ENCODE data around the gene SPTLC3. TPM values are rescaled to one million over a fixed set of nuclear protein-coding genes. Genes with fewer than 3 reads are reported as not detected.

The SPTLC3 gene
- total RNA-seq, result 10 to 100 TPM; 15.9 to 21.9 (median 18.7) TPM

GRCh38 chr20:13008761-13009681 lies at the start of gene SPTLC3:
TSS of gene SPTLC3 (plus strand) at chr20:13008972. CDS start at chr20:13009268, 296 bp downstream.
- no peaks in the 10 kb centered on the region for H3K36me3 ChIP-seq
- peaks cover 0 to 15% (median 2%) of the 10 kb centered on the region in 4 donors for H3K4me1 ChIP-seq
- H3K4me3 ChIP-seq, result peak within 1 kb of the TSS; percentile 20 to 53 (median 37)
- peak in 2 of 3 donors; percentile 57 to 76 for DNase-seq
- no peaks in the 10 kb centered on the region for H3K27me3 ChIP-seq
- peak within 1 kb of the TSS; percentile 17 to 62 (median 58) for H3K27ac ChIP-seq
- no peaks in the 10 kb centered on the region for H3K9me3 ChIP-seq
- TF ChIP-seq CTCF (IDR thresholded peaks at IDR 0.05), result peak in 1 of 6 experiments; percentile 13
- TF ChIP-seq POLR2A (IDR thresholded peaks at IDR 0.05), result peak; percentile 21 to 54

GRCh38 chr20:12961725-12962124 lies 47.0 kb upstream of the SPTLC3 start:
- Histone ChIP-seq H3K4me1 (no peaks in the 10 kb centered on the region), H3K9me3 (no peaks in the 10 kb centered on the region), H3K36me3 (no peaks in the 10 kb centered on the region), H3K4me3 (no peak overlapping the region), H3K27ac (no peak overlapping the region), H3K27me3 (no peaks in the 10 kb centered on the region)
- no peak for DNase-seq
- TF ChIP-seq CTCF (IDR thresholded peaks at IDR 0.05) (no peak), POLR2A (IDR thresholded peaks at IDR 0.05) (no peak)

GRCh38 chr20:12962895-12963294 lies 45.9 kb upstream of the SPTLC3 start:
- H3K9me3 ChIP-seq, result no peaks in the 10 kb centered on the region
- DNase-seq, result no peak
- TF ChIP-seq POLR2A (IDR thresholded peaks at IDR 0.05) (no peak), CTCF (IDR thresholded peaks at IDR 0.05) (no peak)

GRCh38 chr20:12963416-12963815 lies 45.4 kb upstream of the SPTLC3 start:
- Histone ChIP-seq H3K27me3 (no peaks in the 10 kb centered on the region), H3K9me3 (no peaks in the 10 kb centered on the region), H3K4me1 (no peaks in the 10 kb centered on the region), H3K4me3 (no peak overlapping the region), H3K36me3 (no peaks in the 10 kb centered on the region), H3K27ac (no peak overlapping the region)
- DNase-seq, result no peak
- TF ChIP-seq CTCF (IDR thresholded peaks at IDR 0.05) (no peak), POLR2A (IDR thresholded peaks at IDR 0.05) (no peak)

More at GRCh38 chr20:12962895-12963294, 45.9 kb upstream of the SPTLC3 start:
- H3K36me3 ChIP-seq, result no peaks in the 10 kb centered on the region
- H3K27me3 ChIP-seq, result no peaks in the 10 kb centered on the region
- no peak overlapping the region for H3K4me3 ChIP-seq
- no peak overlapping the region for H3K27ac ChIP-seq
- H3K4me1 ChIP-seq, result no peaks in the 10 kb centered on the region

GRCh38 chr20:12965212-12965869 lies 43.4 kb upstream of the SPTLC3 start:
- Histone ChIP-seq H3K27me3 (no peaks in the 10 kb centered on the region), H3K4me3 (no peak overlapping the region), H3K27ac (no peak overlapping the region), H3K4me1 (no peaks in the 10 kb centered on the region), H3K9me3 (no peaks in the 10 kb centered on the region), H3K36me3 (no peaks in the 10 kb centered on the region)
- DNase-seq, result no peak
- TF ChIP-seq POLR2A (IDR thresholded peaks at IDR 0.05) (no peak), CTCF (IDR thresholded peaks at IDR 0.05) (no peak)

All from Peyer's patch (tissue), 4 donors.